ENCODE data around the gene PRR16.

GRCh38 chr5:120591911-120592310 lies 127.8 kb downstream of the PRR16 start:
- TF ChIP-seq POLR2A (IDR thresholded peaks at IDR 0.05): no peak
- TF ChIP-seq CTCF (IDR thresholded peaks at IDR 0.05): no peak
